HG03159 (cell line): ENCODE measurements around the gene IGF2BP1.
"Not testable (repeated sequence)": the region's sequence is repeated elsewhere in the genome, so short reads cannot be mapped to it uniquely, and the experiment has no call there.

Source experiments
- ATAC-seq: cut with Tn5 transposase; IDR thresholded peaks from one replicate; pipeline ENCODE4 v1.9.1; 2021; ENCODE audit warnings: mild to moderate bottlenecking, moderate library complexity; ENCODE audit not compliant: unreplicated experiment

Gene IGF2BP1

GRCh38 chr17:49086649-49087048, 89.5 kb downstream of the IGF2BP1 start:
- no peak for ATAC-seq

GRCh38 chr17:49089094-49089493, 91.9 kb downstream of the IGF2BP1 start:
- no peak for ATAC-seq

GRCh38 chr17:49090878-49091594, 93.9 kb downstream of the IGF2BP1 start:
- ATAC-seq: no peak

- no peak for ATAC-seq
These were observed 95.9 kb downstream of the IGF2BP1 start for GRCh38 chr17:49093131-49093530.

- ATAC-seq: no peak
These were observed 103.4 kb downstream of the IGF2BP1 start for GRCh38 chr17:49100601-49101000.

GRCh38 chr17:49101054-49101534, 103.9 kb downstream of the IGF2BP1 start:
- ATAC-seq: no peak

- not testable (repeated sequence) for ATAC-seq
These were observed 106.2 kb downstream of the IGF2BP1 start for GRCh38 chr17:49103360-49103759.

GRCh38 chr17:49104511-49105074, 107.4 kb downstream of the IGF2BP1 start:
- ATAC-seq: no peak
